ENCODE results near the gene SENP7. TPM values are rescaled to one million over a fixed set of nuclear protein-coding genes. Genes with fewer than 3 reads are reported as not detected.

SENP7 gene
- polyA plus RNA-seq, 1 of the 3 experiments (the other 2 are of a cell fraction): 2.7 TPM

DNA sequence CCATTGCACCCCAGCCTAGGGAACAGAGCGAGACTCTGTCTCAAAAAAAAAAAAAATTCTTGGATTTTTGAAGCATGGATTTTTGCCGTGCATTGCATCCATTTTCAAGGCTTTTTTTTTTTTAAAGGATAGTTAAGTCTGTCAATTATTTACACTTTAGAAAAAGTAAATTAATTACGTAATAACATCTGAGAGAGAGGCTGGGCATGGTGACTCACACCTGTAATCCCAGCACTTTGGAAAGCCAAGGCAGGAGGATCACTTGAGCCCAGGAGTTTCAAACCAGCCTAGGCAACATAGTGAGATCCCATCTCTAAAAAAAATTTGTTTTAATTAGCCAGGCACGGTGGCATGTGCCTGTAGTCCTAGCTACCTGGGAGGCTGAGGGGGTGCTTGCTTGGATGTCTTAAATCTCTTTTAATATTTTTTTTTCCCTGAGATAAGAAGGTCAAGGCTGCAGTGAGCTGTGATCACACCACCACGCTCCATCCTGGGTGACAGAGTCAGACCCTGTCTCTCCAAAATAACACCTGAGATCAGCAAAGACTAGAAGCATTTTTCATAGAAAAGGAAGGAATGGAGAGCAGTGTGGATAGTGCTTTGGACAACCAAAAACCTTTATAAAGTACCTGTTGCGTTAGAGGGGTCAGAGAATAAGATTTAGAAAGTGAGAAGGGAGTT, 6.8 kb upstream of the SENP7 start (continued):
- TF ChIP-seq, protein P1, sequence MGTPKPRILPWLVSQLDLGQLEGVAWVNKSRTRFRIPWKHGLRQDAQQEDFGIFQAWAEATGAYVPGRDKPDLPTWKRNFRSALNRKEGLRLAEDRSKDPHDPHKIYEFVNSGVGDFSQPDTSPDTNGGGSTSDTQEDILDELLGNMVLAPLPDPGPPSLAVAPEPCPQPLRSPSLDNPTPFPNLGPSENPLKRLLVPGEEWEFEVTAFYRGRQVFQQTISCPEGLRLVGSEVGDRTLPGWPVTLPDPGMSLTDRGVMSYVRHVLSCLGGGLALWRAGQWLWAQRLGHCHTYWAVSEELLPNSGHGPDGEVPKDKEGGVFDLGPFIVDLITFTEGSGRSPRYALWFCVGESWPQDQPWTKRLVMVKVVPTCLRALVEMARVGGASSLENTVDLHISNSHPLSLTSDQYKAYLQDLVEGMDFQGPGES (IDR thresholded peaks at IDR 0.05; ENCODE audit: low read depth, low read length): no peak
- TF ChIP-seq TCF12 (IDR thresholded peaks at IDR 0.05) (no peak), RAD21 (IDR thresholded peaks at IDR 0.05; ENCODE audit: low read length) (no peak)
- TF ChIP-seq, protein P2, sequence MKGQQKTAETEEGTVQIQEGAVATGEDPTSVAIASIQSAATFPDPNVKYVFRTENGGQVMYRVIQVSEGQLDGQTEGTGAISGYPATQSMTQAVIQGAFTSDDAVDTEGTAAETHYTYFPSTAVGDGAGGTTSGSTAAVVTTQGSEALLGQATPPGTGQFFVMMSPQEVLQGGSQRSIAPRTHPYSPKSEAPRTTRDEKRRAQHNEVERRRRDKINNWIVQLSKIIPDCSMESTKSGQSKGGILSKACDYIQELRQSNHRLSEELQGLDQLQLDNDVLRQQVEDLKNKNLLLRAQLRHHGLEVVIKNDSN (IDR thresholded peaks at IDR 0.05; ENCODE audit: borderline replicate concordance, low read depth): no peak

DNA sequence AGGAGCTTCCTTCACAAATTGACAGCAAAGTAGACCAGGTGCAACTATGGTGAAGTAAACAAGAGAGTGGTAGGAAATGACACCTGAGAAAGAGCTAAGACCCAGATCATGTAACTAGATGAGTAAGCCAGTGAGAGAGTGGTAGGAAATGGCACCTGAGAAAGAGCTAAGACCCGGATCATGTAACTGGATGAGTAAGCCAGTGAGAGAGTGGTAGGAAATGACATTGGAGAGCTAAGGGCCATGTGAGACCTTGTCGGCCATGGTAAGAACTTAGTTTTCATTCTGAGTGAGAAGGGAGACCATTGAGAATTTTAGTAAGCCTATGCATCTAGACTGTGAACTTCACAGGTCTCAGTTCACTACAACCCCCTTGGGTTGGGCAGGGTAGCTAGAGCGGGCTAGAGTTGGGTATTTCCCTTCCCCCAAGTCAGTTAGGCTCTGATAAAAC, 5.4 kb upstream of the SENP7 start:
- no peaks in the 10 kb centered on the region for H3K79me2 ChIP-seq (ENCODE audit: insufficient read depth)
- no peak overlapping the region for H3K9ac ChIP-seq
- H3K9me2 ChIP-seq: no peaks in the 10 kb centered on the region
- POLR2A ChIA-PET: no interaction called here
- H3K36me3 ChIP-seq (replicated peaks in 1 of 2; ENCODE audit: control insufficient read depth in 1 of 2, insufficient read depth in 2 of 2, low read length in 1 of 2): no peaks in the 10 kb centered on the region
- no peak for TF ChIP-seq SMC3 (IDR thresholded peaks at IDR 0.05; ENCODE audit: low read depth, low read length)
- TF ChIP-seq, protein P3, sequence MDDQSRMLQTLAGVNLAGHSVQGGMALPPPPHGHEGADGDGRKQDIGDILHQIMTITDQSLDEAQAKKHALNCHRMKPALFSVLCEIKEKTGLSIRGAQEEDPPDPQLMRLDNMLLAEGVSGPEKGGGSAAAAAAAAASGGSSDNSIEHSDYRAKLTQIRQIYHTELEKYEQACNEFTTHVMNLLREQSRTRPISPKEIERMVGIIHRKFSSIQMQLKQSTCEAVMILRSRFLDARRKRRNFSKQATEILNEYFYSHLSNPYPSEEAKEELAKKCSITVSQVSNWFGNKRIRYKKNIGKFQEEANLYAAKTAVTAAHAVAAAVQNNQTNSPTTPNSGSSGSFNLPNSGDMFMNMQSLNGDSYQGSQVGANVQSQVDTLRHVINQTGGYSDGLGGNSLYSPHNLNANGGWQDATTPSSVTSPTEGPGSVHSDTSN (IDR thresholded peaks at IDR 0.05): no peak
- TF ChIP-seq RXRA (IDR thresholded peaks at IDR 0.05; ENCODE audit: borderline replicate concordance, low read depth): no peak
- no peak for TF ChIP-seq MXI1 (IDR thresholded peaks at IDR 0.05; ENCODE audit: low read depth, low read length)
- TF ChIP-seq, protein P4, sequence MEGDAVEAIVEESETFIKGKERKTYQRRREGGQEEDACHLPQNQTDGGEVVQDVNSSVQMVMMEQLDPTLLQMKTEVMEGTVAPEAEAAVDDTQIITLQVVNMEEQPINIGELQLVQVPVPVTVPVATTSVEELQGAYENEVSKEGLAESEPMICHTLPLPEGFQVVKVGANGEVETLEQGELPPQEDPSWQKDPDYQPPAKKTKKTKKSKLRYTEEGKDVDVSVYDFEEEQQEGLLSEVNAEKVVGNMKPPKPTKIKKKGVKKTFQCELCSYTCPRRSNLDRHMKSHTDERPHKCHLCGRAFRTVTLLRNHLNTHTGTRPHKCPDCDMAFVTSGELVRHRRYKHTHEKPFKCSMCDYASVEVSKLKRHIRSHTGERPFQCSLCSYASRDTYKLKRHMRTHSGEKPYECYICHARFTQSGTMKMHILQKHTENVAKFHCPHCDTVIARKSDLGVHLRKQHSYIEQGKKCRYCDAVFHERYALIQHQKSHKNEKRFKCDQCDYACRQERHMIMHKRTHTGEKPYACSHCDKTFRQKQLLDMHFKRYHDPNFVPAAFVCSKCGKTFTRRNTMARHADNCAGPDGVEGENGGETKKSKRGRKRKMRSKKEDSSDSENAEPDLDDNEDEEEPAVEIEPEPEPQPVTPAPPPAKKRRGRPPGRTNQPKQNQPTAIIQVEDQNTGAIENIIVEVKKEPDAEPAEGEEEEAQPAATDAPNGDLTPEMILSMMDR (IDR thresholded peaks at IDR 0.05): no peak
- TF ChIP-seq NFIC (IDR thresholded peaks at IDR 0.05; ENCODE audit: borderline replicate concordance): no peak
- TF ChIP-seq FOXM1 (IDR thresholded peaks at IDR 0.05; ENCODE audit: low read depth): no peak
- TF ChIP-seq FOXJ3 (CRISPR knock-in tag; IDR thresholded peaks at IDR 0.05): no peak
- no peak for TF ChIP-seq YY1 (IDR thresholded peaks at IDR 0.05; ENCODE audit: low read depth)
- no peak for TF ChIP-seq FOSL2 (IDR thresholded peaks at IDR 0.05; ENCODE audit: borderline replicate concordance, low read depth)
- no peak for TF ChIP-seq RCOR1 (IDR thresholded peaks at IDR 0.05; ENCODE audit: low read length)
- TF ChIP-seq, protein P5, sequence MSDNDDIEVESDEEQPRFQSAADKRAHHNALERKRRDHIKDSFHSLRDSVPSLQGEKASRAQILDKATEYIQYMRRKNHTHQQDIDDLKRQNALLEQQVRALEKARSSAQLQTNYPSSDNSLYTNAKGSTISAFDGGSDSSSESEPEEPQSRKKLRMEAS (IDR thresholded peaks at IDR 0.05; ENCODE audit: low read depth): no peak
- no peak for TF ChIP-seq TCF12 (IDR thresholded peaks at IDR 0.05)
- TF ChIP-seq NRF1 (IDR thresholded peaks at IDR 0.05; ENCODE audit: low read depth, low read length): no peak
- TF ChIP-seq RFX5 (IDR thresholded peaks at IDR 0.05; ENCODE audit: low read length): no peak
- TF ChIP-seq, protein P1 (IDR thresholded peaks at IDR 0.05; ENCODE audit: low read depth, low read length): no peak
- no peaks in the 10 kb centered on the region for H3K9me3 ChIP-seq
- no peaks in the 10 kb centered on the region for H4K20me1 ChIP-seq (ENCODE audit: insufficient read depth)
- H3K27ac ChIP-seq (ENCODE audit: low read depth in 2 of 2, low read length in 1 of 2): no peak overlapping the region
- peaks cover 0 to 4% of the 10 kb centered on the region in 2 experiments; a peak in 2 of 4 replicates for H3K4me1 ChIP-seq (ENCODE audit: control insufficient read depth in 1 of 2, insufficient read depth in 2 of 2, low read depth in 1 of 2, low read length in 1 of 2)
- H2AFZ ChIP-seq (ENCODE audit: low read depth): 0 out of 2 replicates have a peak overlapping the region, but pooled peaks have one; percentile 59
- no peak for DNase-seq
- peaks cover 2% of the 10 kb centered on the region for H3F3A ChIP-seq (replicated peaks; ENCODE audit: insufficient read depth)
- WGBS (ENCODE audit: low lambda C conversion rate): 50% methylated on average over 3 of the region's 3 CpGs
- CTCF ChIA-PET: no interaction called here
- no peak overlapping the region for H3K4me2 ChIP-seq
- H3K27me3 ChIP-seq (ENCODE audit: insufficient read depth): no peaks in the 10 kb centered on the region
- H3K4me3 ChIP-seq (ENCODE audit: low read depth in 2 of 2, low read length in 1 of 2): no peak overlapping the region

Data from SK-N-SH (cell line).